ENCODE data around the gene NKX6-2. TPM values are rescaled to one million over a fixed set of nuclear protein-coding genes. Genes with fewer than 3 reads are reported as not detected.

NKX6-2 gene
- total and polyA plus RNA-seq, 11 donors, result 0.03 to 0.27 TPM; not detected in 9

DNA sequence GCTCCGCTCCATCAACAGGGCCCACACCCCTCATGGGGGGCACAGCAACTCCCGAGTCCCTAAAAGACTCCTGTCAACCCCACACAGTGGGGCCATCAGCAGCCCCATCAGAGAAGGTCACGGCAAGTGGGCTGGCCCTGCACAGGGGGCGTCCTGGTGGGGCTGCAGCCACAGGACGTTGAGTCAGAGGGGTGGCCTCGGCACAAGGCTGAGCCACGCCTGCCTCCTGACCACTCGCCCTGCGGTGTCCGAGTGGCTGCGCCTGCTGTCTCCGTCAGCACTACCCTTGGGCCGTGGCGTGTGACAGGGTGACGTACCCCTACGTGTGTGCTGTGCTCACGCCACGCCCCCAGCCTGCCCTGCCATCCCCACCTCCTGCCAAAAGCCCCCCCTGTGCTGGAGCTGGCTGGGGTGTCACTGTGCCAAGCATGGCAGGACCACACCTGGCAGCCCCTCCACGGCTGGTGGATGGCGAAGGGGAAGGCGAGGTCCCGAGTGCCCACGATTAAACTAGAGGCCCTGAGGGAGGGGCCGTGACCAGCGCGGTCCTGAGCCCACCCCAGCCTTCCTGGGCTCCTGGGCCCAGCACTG, 26.0 kb upstream of the NKX6-2 start:
- intact Hi-C loops (cut with DNase I), result no loop called here
- H3K4me3 ChIP-seq, result no peak overlapping the region
- peak in 3 of 5 donors; percentile 3 to 58 (median 19) for DNase-seq
- ATAC-seq, result no peak
- WGBS, 4 donors, result 81 to 89% (median 85%) methylated on average over 18 to 26 of the region's 26 CpGs
- H3K4me1 ChIP-seq, result no peaks in the 10 kb centered on the region
- H3K36me3 ChIP-seq, result no peaks in the 10 kb centered on the region
- H3K9me3 ChIP-seq, result no peaks in the 10 kb centered on the region
- H3K27me3 ChIP-seq, result peaks cover 0 to 55% (median 11%) of the 10 kb centered on the region in 9 donors
- H3K27ac ChIP-seq, result no peak overlapping the region
- TF ChIP-seq CTCF (IDR thresholded peaks at IDR 0.05), result no peak
- TF ChIP-seq POLR2A (IDR thresholded peaks at IDR 0.05), result no peak

- no peaks in the 10 kb centered on the region for H3K9me3 ChIP-seq
- DNase-seq (peak in 3 of 5 donors; percentile 15 to 59 (median 22)), ATAC-seq (no peak)
- H3K27me3 ChIP-seq, result peaks cover 0 to 51% (median 10%) of the 10 kb centered on the region in 9 donors
- intact Hi-C loops (cut with DNase I), result no loop called here
- H3K27ac ChIP-seq, result no peak overlapping the region
- H3K4me1 ChIP-seq, result no peaks in the 10 kb centered on the region
- no peak overlapping the region for H3K4me3 ChIP-seq
- H3K36me3 ChIP-seq, result no peaks in the 10 kb centered on the region
- TF ChIP-seq POLR2A (IDR thresholded peaks at IDR 0.05) (no peak), CTCF (IDR thresholded peaks at IDR 0.05) (no peak)
- WGBS, 4 donors, result 62 to 72% (median 71%) methylated on average over 26 to 33 of the region's 33 CpGs
These were observed 25.1 kb upstream of the NKX6-2 start for GRCh38 chr10:132810807-132811700.

DNA sequence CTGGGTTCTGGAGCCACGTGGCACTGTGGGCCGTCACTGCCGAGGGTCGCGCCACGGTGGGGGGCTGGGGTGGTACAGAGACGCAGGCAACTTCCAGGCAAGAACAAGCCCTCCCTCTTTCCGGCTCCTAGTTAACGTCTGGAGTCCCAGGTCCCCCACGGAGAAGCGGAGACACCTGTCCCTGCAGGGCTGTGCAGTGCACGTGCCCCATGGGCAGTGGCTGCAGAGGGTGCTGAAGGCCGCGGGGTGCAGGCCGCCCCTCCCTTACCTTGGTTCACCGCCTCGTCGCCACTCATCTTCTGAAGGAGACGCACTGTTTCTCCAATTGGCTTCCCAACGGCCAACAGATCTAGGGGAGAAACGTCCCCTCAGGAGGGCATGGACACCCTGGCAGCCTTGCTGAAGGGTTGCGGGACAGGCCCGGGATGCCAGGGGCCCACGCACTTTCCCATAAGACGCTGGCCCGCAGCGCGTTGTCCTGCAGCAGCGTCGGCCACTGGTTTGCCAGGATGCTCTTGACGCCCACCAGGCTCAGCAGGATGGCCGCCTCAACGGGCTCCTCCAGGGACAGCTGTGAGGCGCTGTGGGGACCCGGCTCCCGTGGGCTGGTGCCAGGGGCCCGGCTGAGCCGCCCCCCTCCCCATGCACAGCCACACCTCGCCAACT, 24.3 kb upstream of the NKX6-2 start:
- H3K9me3 ChIP-seq, result no peaks in the 10 kb centered on the region
- intact Hi-C loops (cut with DNase I), result no loop called here
- H3K36me3 ChIP-seq, result no peaks in the 10 kb centered on the region
- no peak overlapping the region for H3K27ac ChIP-seq
- WGBS, 4 donors, result 72 to 83% (median 79%) methylated on average over 33 to 39 of the region's 39 CpGs
- no peak overlapping the region for H3K4me3 ChIP-seq
- no peaks in the 10 kb centered on the region for H3K4me1 ChIP-seq
- TF ChIP-seq CTCF (IDR thresholded peaks at IDR 0.05) (no peak), POLR2A (IDR thresholded peaks at IDR 0.05) (no peak)
- ATAC-seq (no peak), DNase-seq (peak in 2 of 5 donors; percentile 5 to 20)
- H3K27me3 ChIP-seq, result peaks cover 0 to 43% (median 10%) of the 10 kb centered on the region in 9 donors
